Stomach smooth muscle (tissue), 2 donors: ENCODE results near the gene PCDHGA12.
"Not testable (repeated sequence)": the region's sequence is repeated elsewhere in the genome, so short reads cannot be mapped to it uniquely, and the experiment has no call there.

Experiments
- H3K27ac ChIP-seq: one replicate; pipeline ENCODE4 v1.7.0; 2013; ENCODE audit warnings: mild to moderate bottlenecking, low read length, inconsistent platforms
- H3K27me3 ChIP-seq, 2 donors: one replicate each; pipeline ENCODE4 v1.7.0; 2013; ENCODE audit warnings: low read length in 2 of 2; ENCODE audit not compliant: insufficient read depth in 2 of 2, control insufficient read depth in 1 of 2
- H3K36me3 ChIP-seq, 2 donors: one replicate each; pipeline ENCODE4 v1.7.0; 2013; ENCODE audit warnings: low read length in 2 of 2; ENCODE audit not compliant: control insufficient read depth in 2 of 2, insufficient read depth in 2 of 2
- H3K4me1 ChIP-seq: one replicate; pipeline ENCODE4 v1.7.0; 2013; ENCODE audit warnings: low read length; ENCODE audit not compliant: control insufficient read depth, insufficient read depth
- H3K4me3 ChIP-seq, 2 donors: one replicate each; pipeline ENCODE4 v1.7.0; 2013; ENCODE audit warnings: low read length in 2 of 2
- H3K9ac ChIP-seq, 2 donors: one replicate each; pipeline ENCODE4 v1.7.0; 2013; ENCODE audit warnings: low read length in 2 of 2, mild to moderate bottlenecking in 1 of 2
- H3K9me3 ChIP-seq, 2 donors: one replicate each; pipeline ENCODE4 v1.7.0; 2013; ENCODE audit warnings: low read length in 2 of 2; ENCODE audit not compliant: control insufficient read depth in 2 of 2
- donor health status: healthy.
- donor health status: Pancreatic carcinoma.

The PCDHGA12 gene

DNA sequence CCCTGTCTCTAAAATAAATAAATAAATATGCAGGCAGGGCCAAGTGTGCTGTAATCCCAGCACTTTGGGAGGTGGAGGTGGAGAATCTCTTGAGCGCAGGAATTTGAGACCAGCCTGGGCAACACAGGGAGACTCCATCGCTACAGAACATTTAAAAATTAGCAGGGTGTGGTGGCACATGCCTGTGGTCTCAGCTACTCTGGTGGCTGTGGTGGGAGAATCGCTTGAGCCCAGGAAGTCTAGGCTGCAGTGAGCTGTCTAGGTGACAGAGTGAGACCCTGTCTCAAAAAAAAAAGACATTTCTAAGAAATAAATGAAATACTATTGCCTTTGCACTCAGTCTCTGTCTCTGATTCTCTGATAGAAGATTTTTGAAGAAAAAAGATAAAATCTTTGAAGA lies 18.7 kb upstream of the PCDHGA12 start:
- H3K4me1 ChIP-seq = no peaks in the 10 kb centered on the region
- H3K27ac ChIP-seq = no peak overlapping the region
- H3K36me3 ChIP-seq = peaks cover 2 to 6% of the 10 kb centered on the region in 2 donors
- no peaks in the 10 kb centered on the region for H3K27me3 ChIP-seq
- H3K9ac ChIP-seq = no peak overlapping the region
- H3K9me3 ChIP-seq = peaks cover 28 to 61% of the 10 kb centered on the region in 2 donors
- H3K4me3 ChIP-seq = peak overlapping the region; percentile 40 to 44

DNA sequence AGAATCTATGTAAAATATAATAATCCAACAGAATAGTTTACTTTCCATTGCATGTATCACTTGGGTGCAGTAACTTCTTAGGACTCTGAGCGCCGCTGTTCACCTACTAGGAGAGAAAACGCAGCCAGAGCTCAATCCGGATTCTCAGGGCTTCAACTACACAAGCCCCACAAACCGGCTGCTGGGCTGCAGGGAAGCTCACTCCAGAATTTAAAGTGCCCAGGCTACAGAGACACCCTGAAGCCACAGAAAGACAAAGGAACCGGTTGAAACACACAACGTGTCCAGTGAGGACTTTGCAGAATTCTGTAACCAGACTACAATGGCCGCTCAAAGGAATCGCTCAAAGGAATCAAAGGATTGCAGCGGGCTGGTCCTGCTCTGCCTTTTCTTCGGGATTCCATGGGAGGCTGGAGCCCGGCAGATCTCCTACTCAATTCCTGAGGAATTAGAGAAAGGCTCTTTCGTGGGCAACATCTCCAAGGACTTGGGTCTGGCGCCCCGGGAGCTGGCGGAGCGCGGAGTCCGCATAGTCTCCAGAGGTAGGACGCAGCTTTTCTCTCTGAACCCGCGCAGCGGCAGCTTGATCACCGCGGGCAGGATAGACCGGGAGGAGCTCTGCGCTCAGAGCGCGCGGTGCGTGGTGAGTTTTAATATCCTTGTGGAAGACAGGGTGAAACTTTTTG lies 17.3 kb upstream of the PCDHGA12 start, which contains the start of gene PCDHGA10:
Gene PCDHGA10 (plus strand): TSS at position 134 of the 686 bp plus-strand sequence. CDS start 189 bp downstream, at position 323.
- Histone ChIP-seq H3K27me3 (no peaks in the 10 kb centered on the region), H3K9me3 (peaks cover 28 to 58% of the 10 kb centered on the region in 2 donors), H3K9ac (no peak within 1 kb of the TSS), H3K4me3 (peak within 1 kb of the TSS; percentile 44 to 47), H3K27ac (no peak within 1 kb of the TSS), H3K4me1 (no peaks in the 10 kb centered on the region), H3K36me3 (peaks cover 2 to 6% of the 10 kb centered on the region in 2 donors)

- Histone ChIP-seq H3K27me3 (no peaks in the 10 kb centered on the region), H3K36me3 (peaks cover 2 to 7% of the 10 kb centered on the region in 2 donors), H3K9ac (no peak overlapping the region), H3K4me1 (no peaks in the 10 kb centered on the region), H3K9me3 (peaks cover 32 to 58% of the 10 kb centered on the region in 2 donors), H3K4me3 (peak overlapping the region; percentile 18 to 47), H3K27ac (no peak overlapping the region)
Measured at GRCh38 chr5:141413540-141414069, 16.7 kb upstream of the PCDHGA12 start.

- not testable (repeated sequence) for H3K36me3 ChIP-seq, H3K4me1 ChIP-seq, H3K9ac ChIP-seq, H3K27me3 ChIP-seq, H3K27ac ChIP-seq
- Histone ChIP-seq H3K9me3 (peaks cover 28 to 58% of the 10 kb centered on the region in 2 donors), H3K4me3 (peak overlapping the region in 1 of 2 donors; percentile 18)
Measured at GRCh38 chr5:141414548-141415274, 15.6 kb upstream of the PCDHGA12 start.

GRCh38 chr5:141415275-141415618 lies 15.1 kb upstream of the PCDHGA12 start:
- Histone ChIP-seq H3K9me3 (peaks cover 33 to 57% of the 10 kb centered on the region in 2 donors), H3K4me3 (peak overlapping the region in 1 of 2 donors; percentile 29)
- H3K9ac ChIP-seq, H3K36me3 ChIP-seq, H3K27ac ChIP-seq, H3K27me3 ChIP-seq, H3K4me1 ChIP-seq: not testable (repeated sequence)

DNA sequence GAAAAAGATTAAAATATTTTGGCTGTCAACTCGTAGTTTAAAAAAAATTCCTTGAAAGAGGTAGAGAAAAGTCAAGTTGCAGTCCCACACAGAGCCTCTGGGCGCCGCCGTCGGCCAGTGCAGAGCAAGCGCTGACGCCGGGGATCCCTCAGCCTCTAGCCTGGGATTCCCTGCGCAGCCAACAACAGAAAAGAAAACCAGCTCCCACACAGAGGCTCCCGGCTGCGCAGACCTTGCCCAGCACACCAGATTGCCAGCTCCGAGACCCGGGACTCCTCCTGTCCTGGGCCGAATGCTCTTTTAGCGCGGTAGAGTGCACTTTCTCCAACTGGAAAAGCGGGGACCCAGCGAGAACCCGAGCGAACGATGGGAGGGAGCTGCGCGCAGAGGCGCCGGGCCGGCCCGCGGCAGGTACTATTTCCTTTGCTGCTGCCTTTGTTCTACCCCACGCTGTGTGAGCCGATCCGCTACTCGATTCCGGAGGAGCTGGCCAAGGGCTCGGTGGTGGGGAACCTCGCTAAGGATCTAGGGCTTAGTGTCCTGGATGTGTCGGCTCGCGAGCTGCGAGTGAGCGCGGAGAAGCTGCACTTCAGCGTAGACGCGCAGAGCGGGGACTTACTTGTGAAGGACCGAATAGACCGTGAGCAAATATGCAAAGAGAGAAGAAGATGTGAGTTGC lies 12.7 kb upstream of the PCDHGA12 start, which contains the start of gene PCDHGB7:
Gene PCDHGB7 (plus strand): TSS at position 184 of the 679 bp plus-strand sequence. CDS start 183 bp downstream, at position 367.
- peaks cover 34 to 67% of the 10 kb centered on the region in 2 donors for H3K9me3 ChIP-seq
- peak within 1 kb of the TSS; percentile 58 to 68 for H3K4me3 ChIP-seq
- not testable (repeated sequence) for H3K27me3 ChIP-seq, H3K27ac ChIP-seq, H3K9ac ChIP-seq, H3K4me1 ChIP-seq, H3K36me3 ChIP-seq

DNA sequence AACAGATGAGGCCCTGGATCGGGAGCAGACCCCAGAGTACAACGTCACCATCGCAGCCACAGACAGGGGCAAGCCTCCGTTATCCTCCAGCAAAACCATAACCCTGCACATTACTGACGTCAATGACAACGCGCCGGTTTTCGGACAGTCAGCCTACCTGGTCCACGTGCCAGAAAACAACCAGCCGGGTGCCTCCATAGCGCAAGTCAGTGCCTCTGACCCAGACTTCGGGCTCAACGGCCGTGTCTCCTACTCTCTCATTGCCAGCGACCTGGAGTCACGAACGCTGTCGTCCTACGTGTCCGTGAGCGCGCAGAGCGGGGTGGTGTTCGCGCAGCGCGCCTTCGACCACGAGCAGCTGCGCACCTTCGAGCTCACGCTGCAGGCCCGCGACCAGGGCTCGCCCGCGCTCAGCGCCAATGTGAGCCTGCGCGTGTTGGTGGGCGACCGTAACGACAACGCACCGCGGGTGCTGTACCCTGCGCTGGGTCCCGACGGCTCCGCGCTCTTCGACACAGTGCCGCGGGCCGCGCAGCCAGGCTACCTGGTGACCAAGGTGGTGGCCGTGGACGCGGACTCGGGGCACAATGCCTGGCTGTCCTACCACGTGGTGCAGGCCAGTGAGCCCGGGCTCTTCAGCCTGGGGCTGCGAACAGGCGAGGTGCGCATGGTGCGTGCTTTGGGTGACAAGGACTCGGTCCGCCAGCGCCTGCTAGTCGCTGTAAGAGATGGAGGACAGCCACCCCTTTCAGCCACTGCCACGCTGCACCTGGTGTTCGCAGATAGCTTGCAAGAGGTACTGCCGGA lies 11.0 kb upstream of the PCDHGA12 start:
- Histone ChIP-seq H3K27ac (no peak overlapping the region), H3K9me3 (peaks cover 27 to 66% of the 10 kb centered on the region in 2 donors), H3K4me3 (peak overlapping the region; percentile 41 to 68), H3K4me1 (peaks cover 3% of the 10 kb centered on the region), H3K36me3 (peaks cover 2 to 8% of the 10 kb centered on the region in 2 donors), H3K9ac (no peak overlapping the region), H3K27me3 (no peaks in the 10 kb centered on the region)

DNA sequence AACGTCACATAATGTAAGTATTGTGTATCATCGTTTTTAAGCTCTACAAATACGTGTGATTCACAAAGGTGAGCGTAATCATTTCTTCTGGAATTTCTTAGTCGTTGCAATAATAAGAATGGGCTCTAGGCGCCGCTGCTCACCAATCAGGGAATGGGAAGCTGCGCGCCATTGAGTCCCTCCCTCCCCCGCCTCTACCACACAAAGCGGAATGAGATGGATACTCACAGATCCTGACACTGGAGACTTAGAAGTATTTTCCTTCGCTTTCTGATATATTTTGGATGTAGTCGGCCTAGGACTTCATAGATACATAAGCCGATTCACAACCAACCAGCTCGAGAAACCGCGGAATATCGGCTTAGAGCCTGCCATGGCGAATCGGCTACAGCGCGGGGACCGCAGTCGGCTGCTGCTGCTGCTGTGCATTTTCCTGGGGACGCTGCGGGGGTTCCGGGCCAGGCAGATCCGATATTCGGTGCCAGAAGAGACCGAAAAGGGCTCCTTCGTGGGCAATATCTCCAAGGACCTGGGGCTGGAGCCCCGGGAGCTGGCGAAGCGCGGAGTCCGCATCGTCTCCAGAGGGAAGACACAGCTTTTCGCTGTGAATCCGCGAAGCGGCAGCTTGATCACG lies 9.3 kb upstream of the PCDHGA12 start, which contains the start of gene PCDHGA11:
Gene PCDHGA11 (plus strand): TSS at position 197 of the 634 bp plus-strand sequence. CDS start 177 bp downstream, at position 374.
- Histone ChIP-seq H3K9me3 (peaks cover 34 to 73% of the 10 kb centered on the region in 2 donors), H3K36me3 (peaks cover 3 to 8% of the 10 kb centered on the region in 2 donors), H3K4me1 (peaks cover 3% of the 10 kb centered on the region), H3K9ac (no peak within 1 kb of the TSS), H3K27ac (no peak within 1 kb of the TSS), H3K4me3 (peak within 1 kb of the TSS; percentile 54 to 59), H3K27me3 (no peaks in the 10 kb centered on the region)

DNA sequence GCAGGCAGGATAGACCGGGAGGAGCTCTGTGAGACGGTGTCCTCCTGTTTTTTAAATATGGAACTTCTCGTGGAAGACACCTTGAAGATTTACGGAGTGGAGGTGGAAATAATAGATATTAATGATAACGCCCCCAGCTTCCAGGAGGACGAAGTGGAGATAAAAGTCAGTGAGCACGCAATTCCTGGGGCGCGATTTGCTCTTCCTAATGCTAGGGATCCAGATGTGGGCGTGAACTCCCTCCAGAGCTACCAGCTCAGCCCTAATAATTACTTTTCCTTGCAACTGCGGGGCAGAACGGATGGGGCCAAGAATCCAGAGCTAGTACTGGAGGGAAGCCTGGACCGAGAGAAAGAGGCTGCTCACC lies 8.8 kb upstream of the PCDHGA12 start:
- H3K4me3 ChIP-seq = peak overlapping the region; percentile 54 to 59

More for the DNA sequence above, 8.8 kb upstream of the PCDHGA12 start:
- peaks cover 4 to 8% of the 10 kb centered on the region in 2 donors for H3K36me3 ChIP-seq
- no peak overlapping the region for H3K9ac ChIP-seq
- no peaks in the 10 kb centered on the region for H3K27me3 ChIP-seq
- peaks cover 3% of the 10 kb centered on the region for H3K4me1 ChIP-seq
- peaks cover 38 to 78% of the 10 kb centered on the region in 2 donors for H3K9me3 ChIP-seq
- no peak overlapping the region for H3K27ac ChIP-seq
